ENCODE data around the gene KRT4. TPM values are rescaled to one million over a fixed set of nuclear protein-coding genes. Genes with fewer than 3 reads are reported as not detected.

The KRT4 gene
- total and polyA plus RNA-seq, 2 experiments from 2014 or later: not detected

- TF ChIP-seq CTCF (conservative IDR thresholded peaks at IDR 0.05; ENCODE audit: low read depth in 2 of 2): no peak
- no peak for TF ChIP-seq NANOG (IDR thresholded peaks at IDR 0.05; ENCODE audit: borderline replicate concordance)
- no peak for TF ChIP-seq REST (IDR thresholded peaks at IDR 0.05; ENCODE audit: unreplicated experiment)
- no peak for TF ChIP-seq ETS1 (IDR thresholded peaks at IDR 0.05)
- TF ChIP-seq STAT1 (IDR thresholded peaks at IDR 0.05; ENCODE audit: unreplicated experiment): no peak
- TF ChIP-seq ZNF331 (CRISPR knock-in tag; IDR thresholded peaks at IDR 0.05; ENCODE audit: low read depth): no peak
Measured at GRCh38 chr12:52763036-52763659, 50.8 kb downstream of the KRT4 start (continued).

- Mint-ChIP-seq H3K9me3 (peaks cover 31% of the 10 kb centered on the region), H3K27ac (no peak overlapping the region), H3K27me3 (ENCODE audit: insufficient read depth, low read depth, poor library complexity) (peaks cover 9% of the 10 kb centered on the region), H3K4me1 (no peaks in the 10 kb centered on the region), H3K4me3 (no peak overlapping the region), H3K36me3 (ENCODE audit: low read depth) (peaks cover 5% of the 10 kb centered on the region)
- Histone ChIP-seq H3F3A (replicated peaks; ENCODE audit: low read depth) (no peaks in the 10 kb centered on the region), H2AFZ (no peak overlapping the region), H3K27ac (ENCODE audit: low read depth) (no peak overlapping the region), H3K4me3 (no peak overlapping the region), H3K79me2 (replicated peaks; ENCODE audit: insufficient read depth) (no peaks in the 10 kb centered on the region), H4K20me1 (replicated peaks; ENCODE audit: insufficient read depth) (no peaks in the 10 kb centered on the region), H3K36me3 (ENCODE audit: insufficient read depth) (no peaks in the 10 kb centered on the region; the same call in 1 of the 2 replicates), H3K4me2 (no peak overlapping the region), H3K4me1 (ENCODE audit: insufficient read depth) (no peaks in the 10 kb centered on the region), H3K27me3 (ENCODE audit: insufficient read depth) (no peaks in the 10 kb centered on the region), H3K9me2 (ENCODE audit: insufficient read depth) (0 out of 2 replicates have a peak, but pooled peaks cover 5% of the 10 kb centered on the region)
- ATAC-seq (no peak), DNase-seq (ENCODE audit: low spot score) (no peak)
- TF ChIP-seq CREB1 (CRISPR knock-in tag; IDR thresholded peaks at IDR 0.05; ENCODE audit: low read depth) (no peak), CTCF (conservative IDR thresholded peaks at IDR 0.05; ENCODE audit: low read depth in 2 of 2) (no peak), ZNF331 (CRISPR knock-in tag; IDR thresholded peaks at IDR 0.05; ENCODE audit: low read depth) (no peak), ETS1 (IDR thresholded peaks at IDR 0.05) (no peak), JUNB (IDR thresholded peaks at IDR 0.05; ENCODE audit: unreplicated experiment) (no peak), NANOG (IDR thresholded peaks at IDR 0.05; ENCODE audit: borderline replicate concordance) (no peak), STAT1 (IDR thresholded peaks at IDR 0.05; ENCODE audit: unreplicated experiment) (no peak), POLR2AphosphoS5 (IDR thresholded peaks at IDR 0.05; ENCODE audit: low read depth) (no peak), EZH2phosphoT487 (IDR thresholded peaks at IDR 0.05; ENCODE audit: unreplicated experiment) (no peak), ZNF114 (CRISPR knock-in tag; IDR thresholded peaks at IDR 0.05) (no peak), REST (IDR thresholded peaks at IDR 0.05; ENCODE audit: unreplicated experiment) (no peak), EZH2 (IDR thresholded peaks at IDR 0.05; ENCODE audit: low read depth, unreplicated experiment) (no peak)
Measured at GRCh38 chr12:52761802-52762201, 52.1 kb downstream of the KRT4 start.
